ENCODE measurements around the gene SYTL3. TPM values are rescaled to one million over a fixed set of nuclear protein-coding genes. Genes with fewer than 3 reads are reported as not detected.
"Not testable (repeated sequence)": the region's sequence is repeated elsewhere in the genome, so short reads cannot be mapped to it uniquely, and the experiment has no call there.

Gene SYTL3
- total and polyA plus RNA-seq, 2 experiments from 2014 or later = 0.07 TPM; not detected in 1

- Histone ChIP-seq H4K20me1 (replicated peaks; ENCODE audit: insufficient read depth) (peaks cover 71% of the 10 kb centered on the region), H3K4me1 (ENCODE audit: insufficient read depth) (peaks cover 31% of the 10 kb centered on the region), H3K27ac (ENCODE audit: low read depth) (peak overlapping the region; percentile 80; the same call in 1 of the 2 replicates), H3K79me2 (replicated peaks; ENCODE audit: insufficient read depth) (peaks cover 100% of the 10 kb centered on the region), H3K36me3 (ENCODE audit: insufficient read depth) (peaks cover 12% of the 10 kb centered on the region)
- Mint-ChIP-seq H3K4me1 (peaks cover 45% of the 10 kb centered on the region), H3K36me3 (ENCODE audit: low read depth) (peaks cover 61% of the 10 kb centered on the region), H3K27me3 (ENCODE audit: insufficient read depth, low read depth, poor library complexity) (peaks cover 12% of the 10 kb centered on the region), H3K27ac (peak overlapping the region; percentile 78)
- H3K9me2 ChIP-seq (ENCODE audit: insufficient read depth); H2AFZ ChIP-seq; ATAC-seq; H3K27me3 ChIP-seq (ENCODE audit: insufficient read depth); H3F3A ChIP-seq (replicated peaks; ENCODE audit: low read depth); H3K4me2 ChIP-seq; H3K4me3 Mint-ChIP-seq; H3K4me3 ChIP-seq; DNase-seq (ENCODE audit: low spot score); H3K9me3 Mint-ChIP-seq: not testable (repeated sequence)
Measured at GRCh38 chr6:158792505-158792904, 142.7 kb downstream of the SYTL3 start.

- H3K27ac ChIP-seq (ENCODE audit: low read depth) = no peak overlapping the region
- peaks cover 100% of the 10 kb centered on the region for H3K79me2 ChIP-seq (replicated peaks; ENCODE audit: insufficient read depth)
- peak; percentile 84 for DNase-seq (ENCODE audit: low spot score)
Measured at GRCh38 chr6:158793432-158793831, 143.6 kb downstream of the SYTL3 start.

GRCh38 chr6:158795516-158795915 lies 145.7 kb downstream of the SYTL3 start:
- Mint-ChIP-seq H3K27me3 (ENCODE audit: insufficient read depth, low read depth, poor library complexity) (peaks cover 14% of the 10 kb centered on the region), H3K27ac (no peak overlapping the region), H3K36me3 (ENCODE audit: low read depth) (peaks cover 40% of the 10 kb centered on the region), H3K4me1 (peaks cover 67% of the 10 kb centered on the region), H3K9me3 (no peaks in the 10 kb centered on the region), H3K4me3 (no peak overlapping the region)
- H3K4me2 ChIP-seq = no peak overlapping the region
- no peaks in the 10 kb centered on the region for H3K9me2 ChIP-seq (ENCODE audit: insufficient read depth)
- DNase-seq (ENCODE audit: low spot score) (no peak), ATAC-seq (no peak)
- H3K79me2 ChIP-seq (replicated peaks; ENCODE audit: insufficient read depth) = peaks cover 100% of the 10 kb centered on the region
- no peak overlapping the region for H3K4me3 ChIP-seq
- H3K4me1 ChIP-seq (ENCODE audit: insufficient read depth) = peaks cover 58% of the 10 kb centered on the region
- H3K27me3 ChIP-seq (ENCODE audit: insufficient read depth) = no peaks in the 10 kb centered on the region
- no peaks in the 10 kb centered on the region for H3K36me3 ChIP-seq (ENCODE audit: insufficient read depth)
- H3F3A ChIP-seq (replicated peaks; ENCODE audit: low read depth) = no peaks in the 10 kb centered on the region
- H2AFZ ChIP-seq = no peak overlapping the region
- no peak overlapping the region; the same call in 1 of the 2 replicates for H3K27ac ChIP-seq (ENCODE audit: low read depth)
- H4K20me1 ChIP-seq (replicated peaks; ENCODE audit: insufficient read depth) = peaks cover 83% of the 10 kb centered on the region
- TF ChIP-seq NANOG (IDR thresholded peaks at IDR 0.05; ENCODE audit: borderline replicate concordance) (no peak), EZH2 (IDR thresholded peaks at IDR 0.05; ENCODE audit: low read depth, unreplicated experiment) (no peak), STAT1 (IDR thresholded peaks at IDR 0.05; ENCODE audit: unreplicated experiment) (no peak), CREB1 (CRISPR knock-in tag; IDR thresholded peaks at IDR 0.05; ENCODE audit: low read depth) (no peak), ZNF114 (CRISPR knock-in tag; IDR thresholded peaks at IDR 0.05) (no peak), ETS1 (IDR thresholded peaks at IDR 0.05) (no peak), CTCF (conservative IDR thresholded peaks at IDR 0.05; ENCODE audit: low read depth in 2 of 2) (no peak), POLR2AphosphoS5 (IDR thresholded peaks at IDR 0.05; ENCODE audit: low read depth) (no peak), JUNB (IDR thresholded peaks at IDR 0.05; ENCODE audit: unreplicated experiment) (no peak)

More at GRCh38 chr6:158793432-158793831, 143.6 kb downstream of the SYTL3 start:
- TF ChIP-seq JUNB (IDR thresholded peaks at IDR 0.05; ENCODE audit: unreplicated experiment) (no peak), STAT1 (IDR thresholded peaks at IDR 0.05; ENCODE audit: unreplicated experiment) (no peak), CTCF (conservative IDR thresholded peaks at IDR 0.05; ENCODE audit: low read depth in 2 of 2) (peak; percentile 55 to 56), POLR2AphosphoS5 (IDR thresholded peaks at IDR 0.05; ENCODE audit: low read depth) (0 out of 2 replicates have a peak, but pooled peaks have one; percentile 24)
- no peak overlapping the region for H3K4me3 Mint-ChIP-seq
- H3K9me3 Mint-ChIP-seq = no peaks in the 10 kb centered on the region
- Histone ChIP-seq H2AFZ (no peak overlapping the region), H3K9me2 (ENCODE audit: insufficient read depth) (no peaks in the 10 kb centered on the region), H3K4me1 (ENCODE audit: insufficient read depth) (peaks cover 38% of the 10 kb centered on the region), H3K4me2 (0 out of 2 replicates have a peak overlapping the region, but pooled peaks have one; percentile 5), H4K20me1 (replicated peaks; ENCODE audit: insufficient read depth) (peaks cover 72% of the 10 kb centered on the region), H3K27me3 (ENCODE audit: insufficient read depth) (no peaks in the 10 kb centered on the region), H3F3A (replicated peaks; ENCODE audit: low read depth) (no peaks in the 10 kb centered on the region), H3K36me3 (ENCODE audit: insufficient read depth) (peaks cover 3% of the 10 kb centered on the region), H3K4me3 (no peak overlapping the region)
- H3K36me3 Mint-ChIP-seq (ENCODE audit: low read depth) = peaks cover 57% of the 10 kb centered on the region
- H3K27ac Mint-ChIP-seq = peak overlapping the region; percentile 59; the same call in 1 of the 2 replicates
- ATAC-seq = peak; percentile 81
- peaks cover 12% of the 10 kb centered on the region for H3K27me3 Mint-ChIP-seq (ENCODE audit: insufficient read depth, low read depth, poor library complexity)
- H3K4me1 Mint-ChIP-seq = peaks cover 50% of the 10 kb centered on the region
